GM08714 (cell line): ENCODE measurements around the gene DOK5.

Experiments used
- H3K4me3 ChIP-seq: fragments of 200-500 bp; sonication (Bioruptor generic); 2 replicates; pipeline ENCODE4 v1.5.1; 2014; ENCODE audit warnings: mild to moderate bottlenecking, low read length, inconsistent platforms
- ZNF274 ChIP-seq: IDR thresholded peaks from 2 replicates; pipeline ENCODE4 v1.6.1; 2012; ENCODE audit warnings: mild to moderate bottlenecking, low read depth, low read length

The DOK5 gene

GRCh38 chr20:54458219-54458618, 17.2 kb upstream of the DOK5 start:
- TF ChIP-seq ZNF274 = no peak

GRCh38 chr20:54459279-54459678, 16.1 kb upstream of the DOK5 start:
- no peak overlapping the region for H3K4me3 ChIP-seq
- no peak for TF ChIP-seq ZNF274

More at GRCh38 chr20:54458219-54458618, 17.2 kb upstream of the DOK5 start:
- no peak overlapping the region for H3K4me3 ChIP-seq

DNA sequence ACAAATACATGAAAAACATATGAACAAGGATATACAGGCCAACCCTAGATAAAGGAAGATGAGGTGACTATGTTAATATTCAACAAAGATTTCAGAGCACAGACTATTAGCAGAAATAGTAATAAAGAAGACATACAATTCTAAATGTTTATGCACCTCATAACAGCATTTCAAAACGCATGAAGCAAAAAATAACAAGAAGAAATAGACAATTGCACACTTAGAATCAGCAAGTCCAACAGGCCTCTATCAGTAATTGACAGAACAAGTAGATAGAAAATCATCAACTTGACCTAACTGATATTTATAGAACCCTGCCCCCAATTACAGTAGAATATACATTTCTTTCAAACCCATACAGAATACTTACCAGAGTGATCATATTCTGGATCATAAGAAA, 11.4 kb upstream of the DOK5 start:
- no peak overlapping the region for H3K4me3 ChIP-seq
- TF ChIP-seq ZNF274 = no peak

- no peak for TF ChIP-seq ZNF274
- H3K4me3 ChIP-seq = no peak overlapping the region
Observed at GRCh38 chr20:54466127-54466526, 9.3 kb upstream of the DOK5 start.

- TF ChIP-seq ZNF274 = no peak
- H3K4me3 ChIP-seq = no peak overlapping the region
Observed at GRCh38 chr20:54467622-54468021, 7.8 kb upstream of the DOK5 start.

GRCh38 chr20:54468082-54468481, 7.3 kb upstream of the DOK5 start:
- TF ChIP-seq ZNF274 = no peak

DNA sequence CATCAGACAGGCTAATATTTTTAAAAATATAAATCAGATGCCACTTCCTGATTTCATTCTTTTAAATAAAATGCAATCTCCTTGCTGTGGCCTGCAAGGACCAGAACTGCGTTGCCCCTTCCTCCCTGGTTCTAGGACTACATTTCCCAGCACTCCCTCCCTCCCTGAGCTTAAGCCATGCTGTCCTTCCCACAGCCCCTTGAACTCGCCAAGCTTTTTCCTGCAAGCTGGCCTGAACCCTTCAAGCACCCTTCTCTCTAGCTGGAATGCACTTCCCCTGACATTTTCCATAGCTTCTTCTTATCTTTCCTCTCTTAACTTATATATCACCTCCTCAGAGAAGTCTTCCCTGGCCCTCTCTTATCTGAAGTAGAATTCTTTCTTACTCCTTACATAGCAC, 6.1 kb upstream of the DOK5 start:
- no peak for TF ChIP-seq ZNF274
- no peak overlapping the region for H3K4me3 ChIP-seq

More at GRCh38 chr20:54468082-54468481, 7.3 kb upstream of the DOK5 start:
- H3K4me3 ChIP-seq = no peak overlapping the region

DNA sequence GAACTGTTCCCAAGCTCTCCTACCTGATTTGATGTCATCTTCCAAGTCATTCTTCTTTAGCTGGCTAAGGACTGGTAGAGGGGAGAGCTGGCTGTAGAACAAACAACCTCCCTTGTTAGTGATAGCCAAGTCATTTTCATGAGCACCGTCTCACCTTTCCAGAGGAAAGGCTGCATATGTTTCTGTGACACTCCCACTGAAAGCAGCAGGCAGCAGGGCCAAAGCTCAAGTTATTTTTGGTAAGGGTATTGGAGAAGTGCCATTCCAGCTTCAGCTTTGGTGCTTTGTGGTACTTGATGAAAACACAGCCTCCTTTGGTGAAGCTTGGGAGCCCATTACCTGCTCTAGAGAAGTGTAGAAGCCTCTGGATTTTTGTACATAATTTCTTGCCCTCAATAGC, 5.4 kb upstream of the DOK5 start:
- TF ChIP-seq ZNF274 = no peak
- H3K4me3 ChIP-seq = no peak overlapping the region

- no peak for TF ChIP-seq ZNF274
- H3K4me3 ChIP-seq = no peak overlapping the region
Observed at GRCh38 chr20:54470697-54471096, 4.7 kb upstream of the DOK5 start.

GRCh38 chr20:54472607-54473006, 2.8 kb upstream of the DOK5 start:
- H3K4me3 ChIP-seq = no peak overlapping the region
- no peak for TF ChIP-seq ZNF274

DNA sequence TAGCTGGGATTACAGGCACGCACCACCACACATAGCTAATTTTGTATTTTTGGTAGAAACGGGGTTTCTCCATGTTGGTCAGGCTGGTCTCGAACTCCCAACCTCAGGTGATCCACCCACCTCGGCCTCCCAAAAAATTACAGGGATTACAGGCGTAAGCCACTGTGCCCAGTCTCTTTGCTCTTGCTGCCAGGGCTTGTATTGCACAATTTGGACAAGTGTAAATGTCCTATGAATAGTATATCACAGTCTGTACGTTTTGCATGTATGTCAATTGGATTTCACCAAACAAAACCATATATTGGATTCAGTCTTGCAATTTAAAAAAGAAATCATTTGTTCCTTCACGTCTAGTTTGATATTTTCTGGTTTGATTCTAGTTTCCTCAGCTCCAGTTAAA, 2.1 kb upstream of the DOK5 start:
- H3K4me3 ChIP-seq = no peak overlapping the region
- TF ChIP-seq ZNF274 = no peak

DNA sequence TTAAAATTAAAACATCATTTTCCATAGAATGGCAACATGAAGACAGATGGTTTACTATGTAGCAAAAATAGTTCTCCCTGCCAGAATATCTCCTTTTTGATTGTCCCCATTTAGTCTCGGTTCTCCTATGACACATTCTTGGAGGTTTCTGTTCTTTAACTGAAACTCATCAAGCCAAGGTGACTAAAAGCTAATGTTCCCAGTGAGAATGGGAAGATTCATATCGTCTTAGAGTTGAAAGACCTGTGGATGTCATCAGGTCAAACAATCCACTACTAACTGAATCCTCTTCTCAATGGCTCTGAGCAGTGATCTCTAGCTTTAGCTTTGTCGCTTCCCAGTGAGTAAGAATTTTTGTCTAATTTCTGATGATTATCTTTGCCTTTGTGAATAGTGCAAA, 1.3 kb upstream of the DOK5 start:
- no peak for TF ChIP-seq ZNF274
- H3K4me3 ChIP-seq = no peak overlapping the region

- no peak for TF ChIP-seq ZNF274
- H3K4me3 ChIP-seq = no peak overlapping the region
Observed at GRCh38 chr20:54474866-54475265, 527 bp upstream of the DOK5 start.

- H3K4me3 ChIP-seq = no peak overlapping the region
- no peak for TF ChIP-seq ZNF274
Observed at GRCh38 chr20:54476169-54477009, 996 bp downstream of the DOK5 start.

GRCh38 chr20:54477191-54477955, 2.0 kb downstream of the DOK5 start:
- TF ChIP-seq ZNF274 = no peak
- H3K4me3 ChIP-seq = no peak overlapping the region
